GM23338 (cell line): ENCODE data around the gene SULT2B1. TPM values are rescaled to one million over a fixed set of nuclear protein-coding genes. Genes with fewer than 3 reads are reported as not detected.

Experiments used
- ATAC-seq: fragments of 200-7000 bp; cut with Tn5 transposase; 3 replicates; pipeline ENCODE4 v1.9.1; 2020
- DNase-seq: peaks from one replicate; pipeline ENCODE4 v3.0.0-alpha.2; 2015; ENCODE audit warnings: low spot score
- H2AFZ ChIP-seq: fragments of 200-600 bp; sonication (generic); 2 replicates; pipeline ENCODE4 v1.8.0; 2016; ENCODE audit warnings: antibody characterized with exemption, mild to moderate bottlenecking, moderate library complexity
- H3F3A ChIP-seq: fragments of 200-600 bp; sonication (generic); replicated peaks from 2 replicates; pipeline ENCODE4 v1.8.0; 2017; ENCODE audit warnings: antibody characterized with exemption, mixed run types, low read depth
- H3K27ac ChIP-seq: fragments of 200-600 bp; sonication (generic); 2 replicates; pipeline ENCODE4 v1.6.1; 2016; ENCODE audit warnings: low read depth
- H3K27me3 ChIP-seq: fragments of 200-600 bp; sonication (generic); 2 replicates; pipeline ENCODE4 v1.8.0; 2016; ENCODE audit warnings: mild to moderate bottlenecking, mixed run types, moderate library complexity; ENCODE audit not compliant: insufficient read depth
- H3K36me3 ChIP-seq: fragments of 200-600 bp; sonication (generic); 2 replicates; pipeline ENCODE4 v1.8.0; 2016; ENCODE audit warnings: mild to moderate bottlenecking; ENCODE audit not compliant: insufficient read depth
- H3K4me1 ChIP-seq: fragments of 200-600 bp; sonication (generic); 2 replicates; pipeline ENCODE4 v1.8.0; 2016; ENCODE audit warnings: mild to moderate bottlenecking, moderate library complexity; ENCODE audit not compliant: insufficient read depth
- H3K4me2 ChIP-seq: fragments of 200-600 bp; sonication (generic); 2 replicates; pipeline ENCODE4 v1.7.1; 2017; ENCODE audit warnings: mixed run types
- H3K4me3 ChIP-seq: fragments of 200-600 bp; sonication (generic); 2 replicates; pipeline ENCODE4 v1.6.1; 2016; ENCODE audit warnings: mixed run types
- H3K79me2 ChIP-seq: fragments of 200-600 bp; sonication (generic); replicated peaks from 2 replicates; pipeline ENCODE4 v1.8.0; 2017; ENCODE audit warnings: mild to moderate bottlenecking; ENCODE audit not compliant: insufficient read depth
- H3K9me2 ChIP-seq: fragments of 200-600 bp; sonication (generic); 2 replicates; pipeline ENCODE4 v1.8.0; 2017; ENCODE audit not compliant: insufficient read depth
- H4K20me1 ChIP-seq: fragments of 200-600 bp; sonication (generic); replicated peaks from 2 replicates; pipeline ENCODE4 v1.8.0; 2017; ENCODE audit warnings: mild to moderate bottlenecking; ENCODE audit not compliant: insufficient read depth
- H3K27ac Mint-ChIP-seq: 2 replicates; pipeline ENCODE4 v1.8.0; 2020; ENCODE audit warnings: inconsistent platforms, mild to moderate bottlenecking, moderate library complexity, mixed read lengths
- H3K27me3 Mint-ChIP-seq: 3 replicates; pipeline ENCODE4 v1.8.0; 2022; ENCODE audit warnings: low read depth, mild to moderate bottlenecking, moderate library complexity, mixed read lengths, inconsistent platforms; ENCODE audit not compliant: insufficient read depth, poor library complexity
- H3K36me3 Mint-ChIP-seq: 3 replicates; pipeline ENCODE4 v1.8.0; 2021; ENCODE audit warnings: low read depth, mild to moderate bottlenecking, inconsistent platforms, moderate library complexity, mixed read lengths
- H3K4me1 Mint-ChIP-seq: 3 replicates; pipeline ENCODE4 v1.8.0; 2020; ENCODE audit warnings: mild to moderate bottlenecking, inconsistent platforms, mixed read lengths
- H3K4me3 Mint-ChIP-seq: 3 replicates; pipeline ENCODE4 v1.8.0; 2021; ENCODE audit warnings: moderate library complexity, mild to moderate bottlenecking, inconsistent platforms, mixed read lengths
- H3K9me3 Mint-ChIP-seq: 3 replicates; pipeline ENCODE4 v1.8.0; 2020; ENCODE audit warnings: moderate library complexity, mild to moderate bottlenecking, inconsistent platforms, mixed read lengths
- CTCF ChIP-seq, 2 experiments: fragments of 200-600 bp in 1 of 2; sonication (generic) in 1 of 2; conservative IDR thresholded peaks; 2 replicates each; pipeline versions ENCODE4 v1.5.1 to v1.6.1; 2016 to 2017; ENCODE audit warnings: antibody characterized with exemption in 2 of 2, low read depth in 2 of 2, mild to moderate bottlenecking in 2 of 2, moderate library complexity in 1 of 2
- ETS1 ChIP-seq: IDR thresholded peaks from 2 replicates; pipeline ENCODE4 v1.6.1; 2016; ENCODE audit warnings: antibody characterized with exemption
- EZH2phosphoT487 ChIP-seq: fragments of 200-600 bp; sonication (generic); IDR thresholded peaks from one replicate; pipeline ENCODE4 v1.8.1; 2018; ENCODE audit warnings: antibody characterized with exemption; ENCODE audit not compliant: unreplicated experiment
- JUNB ChIP-seq: IDR thresholded peaks from one replicate; pipeline ENCODE4 v1.6.1; 2016; ENCODE audit warnings: antibody characterized with exemption; ENCODE audit not compliant: unreplicated experiment
- NANOG ChIP-seq: IDR thresholded peaks from 2 replicates; pipeline ENCODE4 v1.6.1; 2016; ENCODE audit warnings: antibody characterized with exemption, borderline replicate concordance
- STAT1 ChIP-seq: IDR thresholded peaks from one replicate; pipeline ENCODE4 v1.6.1; 2016; ENCODE audit warnings: antibody characterized with exemption; ENCODE audit not compliant: unreplicated experiment
- ZNF114 ChIP-seq: fragments of 250-450 bp; sonication (Bioruptor Pico); IDR thresholded peaks from 2 replicates; pipeline ENCODE4 v1.5.0; 2020; ENCODE audit warnings: mild to moderate bottlenecking, moderate library complexity
- ZNF462 ChIP-seq: fragments of 250-450 bp; sonication (Bioruptor Pico); IDR thresholded peaks from 2 replicates; pipeline ENCODE4 v1.5.0; 2020; ENCODE audit warnings: mild to moderate bottlenecking, moderate library complexity
- polyA plus RNA-seq: library from polyadenylated mRNA; unstranded; fragments of >200 nt; fragmentation: Nextera tagmentation; extraction: Ambion mirVana; gene quantifications from 2 replicates; pipeline ENCODE4 v1.2.1, GENCODE V29; 2016
- total RNA-seq: library from RNA; depleted of rRNA; stranded (reverse); fragments of >200 nt; shearing (Covaris generic); gene quantifications from 2 replicates; pipeline ENCODE4 v1.2.3, GENCODE V29; 2014

The SULT2B1 gene
- total and polyA plus RNA-seq, 2 experiments from 2014 or later, result 1.3 to 2.5 TPM

GRCh38 chr19:48533770-48534169 lies 18.2 kb upstream of the SULT2B1 start (continued):
- TF ChIP-seq ZNF462 (no peak), CTCF (conservative IDR thresholded peaks at IDR 0.05; ENCODE audit: low read depth in 2 of 2) (no peak), EZH2phosphoT487 (no peak), ZNF114 (CRISPR knock-in tag) (no peak)

GRCh38 chr19:48537541-48537940 lies 14.4 kb upstream of the SULT2B1 start:
- H3K27me3 Mint-ChIP-seq, result peaks cover 5% of the 10 kb centered on the region
- no peaks in the 10 kb centered on the region for H3K27me3 ChIP-seq
- no peaks in the 10 kb centered on the region for H3K36me3 Mint-ChIP-seq
- no peaks in the 10 kb centered on the region for H3K36me3 ChIP-seq
- no peak overlapping the region for H3K27ac ChIP-seq
- no peaks in the 10 kb centered on the region for H3K4me1 ChIP-seq
- no peak overlapping the region for H2AFZ ChIP-seq
- no peaks in the 10 kb centered on the region for H3F3A ChIP-seq
- no peaks in the 10 kb centered on the region for H4K20me1 ChIP-seq
- DNase-seq (no peak), ATAC-seq (no peak)
- no peaks in the 10 kb centered on the region for H3K4me1 Mint-ChIP-seq
- no peaks in the 10 kb centered on the region for H3K79me2 ChIP-seq
- H3K4me3 ChIP-seq, result no peak overlapping the region
- no peak overlapping the region for H3K4me3 Mint-ChIP-seq
- no peaks in the 10 kb centered on the region for H3K9me3 Mint-ChIP-seq
- H3K27ac Mint-ChIP-seq, result no peak overlapping the region
- no peak overlapping the region for H3K4me2 ChIP-seq
- no peaks in the 10 kb centered on the region for H3K9me2 ChIP-seq
- TF ChIP-seq NANOG (no peak), JUNB (no peak), STAT1 (no peak), ETS1 (no peak)
